GM21423 (cell line): ENCODE data around the gene JOSD2.

Experiments
- ATAC-seq: cut with Tn5 transposase; IDR thresholded peaks from one replicate; pipeline ENCODE4 v1.9.1; 2021; ENCODE audit warnings: mild to moderate bottlenecking, moderate library complexity; ENCODE audit not compliant: unreplicated experiment

The JOSD2 gene

DNA sequence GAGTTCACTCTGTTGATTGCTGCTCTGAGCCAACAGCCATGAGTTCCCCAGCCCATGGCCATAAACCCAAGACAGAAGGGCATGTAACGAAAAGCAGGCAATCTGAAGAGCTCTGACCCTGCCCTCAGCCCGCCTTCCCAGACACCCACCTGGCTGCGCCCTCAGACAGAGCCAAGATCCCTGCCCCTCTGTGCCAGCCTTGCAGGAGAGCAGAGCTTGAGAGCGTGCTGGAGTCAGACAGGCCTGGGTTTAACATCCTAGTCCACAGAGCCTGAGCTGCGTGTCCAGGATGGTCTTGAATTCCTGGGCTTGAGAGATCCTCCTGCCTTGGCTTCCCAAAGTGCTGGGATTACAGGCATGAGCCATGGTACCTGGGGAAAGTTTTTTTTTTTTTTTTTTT, 53.7 kb downstream of the JOSD2 start:
- no peak for ATAC-seq
